ENCODE results near the gene MPST.

DNA sequence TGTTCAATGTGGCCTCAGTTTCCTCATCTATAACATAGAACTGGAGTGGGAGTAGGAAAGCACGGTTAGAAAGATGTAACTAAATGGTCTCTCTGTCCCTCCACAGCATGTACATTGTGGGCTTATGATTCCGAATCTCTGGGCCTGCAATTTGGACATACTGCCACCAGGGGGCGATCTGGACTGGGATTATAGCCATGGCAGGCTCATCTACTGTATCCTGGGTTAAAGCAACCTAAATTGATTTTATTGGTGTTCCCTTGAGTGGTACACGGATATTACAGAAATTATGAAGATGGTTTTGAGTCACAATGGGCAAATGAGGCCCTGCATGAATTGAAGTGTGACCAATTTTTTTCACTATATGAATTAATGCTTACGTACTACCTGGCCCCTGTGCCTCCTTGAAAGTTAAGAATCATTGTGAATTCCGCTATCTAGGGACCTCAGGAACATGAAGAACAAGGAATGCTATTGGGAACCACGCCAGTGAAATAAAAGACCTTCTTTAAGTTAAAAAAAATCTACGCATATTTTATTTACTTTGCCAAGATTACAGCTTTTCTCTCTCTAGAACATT, 33.2 kb upstream of the MPST start:
- TF ChIP-seq, protein P1, sequence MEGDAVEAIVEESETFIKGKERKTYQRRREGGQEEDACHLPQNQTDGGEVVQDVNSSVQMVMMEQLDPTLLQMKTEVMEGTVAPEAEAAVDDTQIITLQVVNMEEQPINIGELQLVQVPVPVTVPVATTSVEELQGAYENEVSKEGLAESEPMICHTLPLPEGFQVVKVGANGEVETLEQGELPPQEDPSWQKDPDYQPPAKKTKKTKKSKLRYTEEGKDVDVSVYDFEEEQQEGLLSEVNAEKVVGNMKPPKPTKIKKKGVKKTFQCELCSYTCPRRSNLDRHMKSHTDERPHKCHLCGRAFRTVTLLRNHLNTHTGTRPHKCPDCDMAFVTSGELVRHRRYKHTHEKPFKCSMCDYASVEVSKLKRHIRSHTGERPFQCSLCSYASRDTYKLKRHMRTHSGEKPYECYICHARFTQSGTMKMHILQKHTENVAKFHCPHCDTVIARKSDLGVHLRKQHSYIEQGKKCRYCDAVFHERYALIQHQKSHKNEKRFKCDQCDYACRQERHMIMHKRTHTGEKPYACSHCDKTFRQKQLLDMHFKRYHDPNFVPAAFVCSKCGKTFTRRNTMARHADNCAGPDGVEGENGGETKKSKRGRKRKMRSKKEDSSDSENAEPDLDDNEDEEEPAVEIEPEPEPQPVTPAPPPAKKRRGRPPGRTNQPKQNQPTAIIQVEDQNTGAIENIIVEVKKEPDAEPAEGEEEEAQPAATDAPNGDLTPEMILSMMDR (IDR thresholded peaks at IDR 0.05): peak; percentile 30 to 46 (median 40)
- no peak for TF ChIP-seq POLR2A (IDR thresholded peaks at IDR 0.05)
